K562 (cell line): ENCODE measurements around the gene GCN1. TPM values are rescaled to one million over a fixed set of nuclear protein-coding genes. Genes with fewer than 3 reads are reported as not detected.
A peak's percentile ranks its signal among the peaks of the same experiment; 100 is the strongest.

ENCODE experiments used
- ASH1L ChIP-seq: fragments of 450-650 bp; IDR thresholded peaks from 2 replicates; pipeline ENCODE4 v1.6.1; 2018; ENCODE audit warnings: borderline replicate concordance, mild to moderate bottlenecking, low read depth; ENCODE audit not compliant: partially characterized antibody
- ETV1 ChIP-seq: fragments of 450-650 bp; conservative IDR thresholded peaks from 2 replicates; pipeline ENCODE4 v1.6.1; 2016; ENCODE audit warnings: missing genetic modification characterization, control low read depth, low read depth, missing compliant biosample characterization
- FOXA1 ChIP-seq: fragments of 450-650 bp; IDR thresholded peaks from 2 replicates; pipeline ENCODE4 v1.6.1; 2016; ENCODE audit warnings: mild to moderate bottlenecking, borderline replicate concordance
- HDGF ChIP-seq: fragments of 450-650 bp; IDR thresholded peaks from 2 replicates; pipeline ENCODE4 v1.6.1; 2016
- HLTF ChIP-seq: fragments of 450-650 bp; IDR thresholded peaks from 2 replicates; pipeline ENCODE4 v1.6.1; 2016
- KDM1A ChIP-seq, 2 experiments: fragments of 450-650 bp; IDR thresholded peaks; 2 replicates each; pipeline ENCODE4 v1.6.1; 2016; ENCODE audit warnings: mild to moderate bottlenecking in 2 of 2
- TRIM24 ChIP-seq, 2 experiments: fragments of 450-650 bp; IDR thresholded peaks; 2 replicates each; pipeline ENCODE4 v1.6.1; 2016
- ZNF12 ChIP-seq: sonication (generic); formaldehyde crosslinking; IDR thresholded peaks from 2 replicates; pipeline ENCODE4 v1.4.0; 2020; ENCODE audit warnings: mild to moderate bottlenecking, missing genetic modification reagents
- ZNF764 ChIP-seq: fragments of 250-450 bp; sonication (Bioruptor Pico); IDR thresholded peaks from 2 replicates; pipeline ENCODE4 v1.4.0; 2020; ENCODE audit warnings: low read depth, mild to moderate bottlenecking, moderate library complexity
- polyA plus RNA-seq, 8 experiments: library from polyadenylated mRNA; depleted of rRNA in 4 of 8; stranded (reverse) in 5 of 8; unstranded in 3 of 8; fragments of >200 nt; fragmentation: Nextera tagmentation in 2 of 8; fragmentation: Illumina TruSeq in 1 of 8; extraction: Ambion mirVana in 2 of 8; extraction: Trizol in 1 of 8; gene quantifications; 2 replicates each; pipeline versions ENCODE4 v1.2.1 to v1.2.3, GENCODE V29; 2011 to 2014; ENCODE audit warnings: inconsistent platforms in 1 of 8, missing spikeins in 1 of 8
- total RNA-seq, 7 experiments: library from RNA; depleted of rRNA in 6 of 7; stranded (reverse); fragments of >200 nt in 6 of 7; fragmentation: Illumina TruSeq in 2 of 7; extraction: Trizol in 2 of 7; gene quantifications; 2 replicates each; pipeline versions ENCODE4 v1.2.1 to v1.2.3, GENCODE V29; 2011 to 2021; ENCODE audit warnings: low replicate concordance in 1 of 7
- TF ChIP-seq, protein P1 (sequence below): fragments of 450-650 bp; IDR thresholded peaks from 2 replicates; pipeline ENCODE4 v1.6.1; 2016; ENCODE audit warnings: low read depth
- TF ChIP-seq, protein P2 (sequence below), 2 experiments: fragments of 450-650 bp; IDR thresholded peaks; 2 replicates each; pipeline ENCODE4 v1.6.1; 2018; ENCODE audit warnings: mild to moderate bottlenecking in 2 of 2, low read depth in 1 of 2; ENCODE audit not compliant: partially characterized antibody in 2 of 2
- TF ChIP-seq, protein P3 (sequence below): fragments of 150-350 bp; conservative IDR thresholded peaks from 2 replicates; pipeline ENCODE4 v1.6.1; 2014; ENCODE audit warnings: low read length

The GCN1 gene
- total and polyA plus RNA-seq, 9 of the 15 experiments (the other 6 are each of a cell fraction or from before 2014, with no cell fraction given): 11.9 to 190 (median 51.7) TPM

DNA sequence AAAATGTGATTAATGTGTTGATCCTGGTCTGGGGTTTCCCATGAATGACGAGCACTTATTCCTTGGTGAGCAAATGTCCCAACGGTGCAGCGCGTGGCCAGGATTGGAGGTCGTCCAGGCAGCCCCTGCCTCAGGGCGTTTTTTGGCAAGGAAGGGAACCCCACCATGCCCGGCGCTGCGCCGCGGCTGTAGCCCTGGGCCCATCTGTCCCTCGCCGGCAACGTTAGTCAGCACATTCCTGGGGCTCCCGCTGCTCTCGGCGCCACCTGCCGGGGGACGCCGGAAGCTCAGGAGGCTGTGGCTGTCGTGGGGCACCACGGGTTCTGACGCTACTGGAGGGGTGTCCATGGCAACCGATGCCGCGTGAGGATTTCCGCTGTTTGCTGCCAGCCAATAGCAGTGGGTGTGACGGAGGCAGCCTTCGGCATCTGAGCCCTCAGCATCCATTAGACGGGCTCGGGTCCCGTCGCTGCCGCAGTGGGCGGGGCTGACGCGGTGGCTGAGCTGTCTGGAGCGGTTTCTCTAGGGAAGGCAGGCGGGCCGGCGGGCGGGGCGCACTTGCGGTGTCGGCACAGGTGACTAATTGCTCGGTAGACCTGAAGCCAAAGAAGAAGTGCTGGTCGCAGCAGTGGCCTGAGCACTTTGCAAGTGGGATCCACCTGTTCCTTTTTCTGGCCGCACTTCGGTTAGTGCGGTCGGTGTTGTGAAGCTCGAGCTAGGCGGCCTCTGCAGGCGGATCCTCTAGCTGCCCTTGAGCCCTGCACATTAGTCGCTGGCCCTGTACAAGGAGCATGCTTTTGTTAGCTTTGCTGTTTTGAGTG, 107.5 kb downstream of the GCN1 start (continued):
- TF ChIP-seq, protein P1, sequence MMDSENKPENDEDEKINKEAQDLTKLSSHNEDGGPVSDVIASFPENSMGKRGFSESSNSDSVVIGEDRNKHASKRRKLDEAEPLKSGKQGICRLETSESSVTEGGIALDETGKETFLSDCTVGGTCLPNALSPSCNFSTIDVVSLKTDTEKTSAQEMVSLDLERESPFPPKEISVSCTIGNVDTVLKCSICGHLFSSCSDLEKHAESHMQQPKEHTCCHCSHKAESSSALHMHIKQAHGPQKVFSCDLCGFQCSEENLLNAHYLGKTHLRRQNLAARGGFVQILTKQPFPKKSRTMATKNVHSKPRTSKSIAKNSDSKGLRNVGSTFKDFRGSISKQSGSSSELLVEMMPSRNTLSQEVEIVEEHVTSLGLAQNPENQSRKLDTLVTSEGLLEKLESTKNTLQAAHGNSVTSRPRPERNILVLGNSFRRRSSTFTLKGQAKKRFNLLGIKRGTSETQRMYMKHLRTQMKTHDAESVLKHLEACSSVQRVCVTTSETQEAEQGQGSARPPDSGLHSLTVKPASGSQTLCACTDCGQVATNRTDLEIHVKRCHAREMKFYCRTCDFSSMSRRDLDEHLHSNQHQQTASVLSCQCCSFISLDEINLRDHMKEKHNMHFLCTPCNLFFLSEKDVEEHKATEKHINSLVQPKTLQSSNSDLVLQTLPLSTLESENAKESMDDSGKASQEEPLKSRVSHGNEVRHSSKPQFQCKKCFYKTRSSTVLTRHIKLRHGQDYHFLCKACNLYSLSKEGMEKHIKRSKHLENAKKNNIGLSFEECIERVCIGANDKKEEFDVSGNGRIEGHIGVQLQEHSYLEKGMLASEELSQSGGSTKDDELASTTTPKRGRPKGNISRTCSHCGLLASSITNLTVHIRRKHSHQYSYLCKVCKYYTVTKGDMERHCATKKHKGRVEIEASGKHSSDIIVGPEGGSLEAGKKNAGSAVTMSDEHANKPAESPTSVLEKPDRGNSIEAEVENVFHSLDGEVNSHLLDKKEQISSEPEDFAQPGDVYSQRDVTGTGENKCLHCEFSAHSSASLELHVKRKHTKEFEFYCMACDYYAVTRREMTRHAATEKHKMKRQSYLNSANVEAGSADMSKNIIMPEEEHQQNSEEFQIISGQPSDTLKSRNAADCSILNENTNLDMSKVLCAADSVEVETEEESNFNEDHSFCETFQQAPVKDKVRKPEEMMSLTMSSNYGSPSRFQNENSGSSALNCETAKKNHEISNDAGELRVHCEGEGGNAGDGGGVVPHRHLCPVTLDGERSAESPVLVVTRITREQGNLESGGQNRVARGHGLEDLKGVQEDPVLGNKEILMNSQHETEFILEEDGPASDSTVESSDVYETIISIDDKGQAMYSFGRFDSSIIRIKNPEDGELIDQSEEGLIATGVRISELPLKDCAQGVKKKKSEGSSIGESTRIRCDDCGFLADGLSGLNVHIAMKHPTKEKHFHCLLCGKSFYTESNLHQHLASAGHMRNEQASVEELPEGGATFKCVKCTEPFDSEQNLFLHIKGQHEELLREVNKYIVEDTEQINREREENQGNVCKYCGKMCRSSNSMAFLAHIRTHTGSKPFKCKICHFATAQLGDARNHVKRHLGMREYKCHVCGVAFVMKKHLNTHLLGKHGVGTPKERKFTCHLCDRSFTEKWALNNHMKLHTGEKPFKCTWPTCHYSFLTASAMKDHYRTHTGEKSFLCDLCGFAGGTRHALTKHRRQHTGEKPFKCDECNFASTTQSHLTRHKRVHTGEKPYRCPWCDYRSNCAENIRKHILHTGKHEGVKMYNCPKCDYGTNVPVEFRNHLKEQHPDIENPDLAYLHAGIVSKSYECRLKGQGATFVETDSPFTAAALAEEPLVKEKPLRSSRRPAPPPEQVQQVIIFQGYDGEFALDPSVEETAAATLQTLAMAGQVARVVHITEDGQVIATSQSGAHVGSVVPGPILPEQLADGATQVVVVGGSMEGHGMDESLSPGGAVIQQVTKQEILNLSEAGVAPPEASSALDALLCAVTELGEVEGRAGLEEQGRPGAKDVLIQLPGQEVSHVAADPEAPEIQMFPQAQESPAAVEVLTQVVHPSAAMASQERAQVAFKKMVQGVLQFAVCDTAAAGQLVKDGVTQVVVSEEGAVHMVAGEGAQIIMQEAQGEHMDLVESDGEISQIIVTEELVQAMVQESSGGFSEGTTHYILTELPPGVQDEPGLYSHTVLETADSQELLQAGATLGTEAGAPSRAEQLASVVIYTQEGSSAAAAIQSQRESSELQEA: no peak; the same call in 1 of the 2 replicates
- TF ChIP-seq HDGF (no peak), ETV1 (no peak), KDM1A (IDR thresholded peaks at IDR 0.05) (peak; percentile 87 to 95), ZNF764 (CRISPR knock-in tag) (no peak), ASH1L (no peak), FOXA1 (no peak), ZNF12 (CRISPR knock-in tag) (0 out of 2 replicates have a peak, but pooled peaks have one; percentile 45), TRIM24 (IDR thresholded peaks at IDR 0.05) (peak in 1 of 2 experiments; percentile 19; a peak in 1 of 4 replicates), HLTF (peak; percentile 49; the same call in 1 of the 2 replicates)
- TF ChIP-seq, protein P2, sequence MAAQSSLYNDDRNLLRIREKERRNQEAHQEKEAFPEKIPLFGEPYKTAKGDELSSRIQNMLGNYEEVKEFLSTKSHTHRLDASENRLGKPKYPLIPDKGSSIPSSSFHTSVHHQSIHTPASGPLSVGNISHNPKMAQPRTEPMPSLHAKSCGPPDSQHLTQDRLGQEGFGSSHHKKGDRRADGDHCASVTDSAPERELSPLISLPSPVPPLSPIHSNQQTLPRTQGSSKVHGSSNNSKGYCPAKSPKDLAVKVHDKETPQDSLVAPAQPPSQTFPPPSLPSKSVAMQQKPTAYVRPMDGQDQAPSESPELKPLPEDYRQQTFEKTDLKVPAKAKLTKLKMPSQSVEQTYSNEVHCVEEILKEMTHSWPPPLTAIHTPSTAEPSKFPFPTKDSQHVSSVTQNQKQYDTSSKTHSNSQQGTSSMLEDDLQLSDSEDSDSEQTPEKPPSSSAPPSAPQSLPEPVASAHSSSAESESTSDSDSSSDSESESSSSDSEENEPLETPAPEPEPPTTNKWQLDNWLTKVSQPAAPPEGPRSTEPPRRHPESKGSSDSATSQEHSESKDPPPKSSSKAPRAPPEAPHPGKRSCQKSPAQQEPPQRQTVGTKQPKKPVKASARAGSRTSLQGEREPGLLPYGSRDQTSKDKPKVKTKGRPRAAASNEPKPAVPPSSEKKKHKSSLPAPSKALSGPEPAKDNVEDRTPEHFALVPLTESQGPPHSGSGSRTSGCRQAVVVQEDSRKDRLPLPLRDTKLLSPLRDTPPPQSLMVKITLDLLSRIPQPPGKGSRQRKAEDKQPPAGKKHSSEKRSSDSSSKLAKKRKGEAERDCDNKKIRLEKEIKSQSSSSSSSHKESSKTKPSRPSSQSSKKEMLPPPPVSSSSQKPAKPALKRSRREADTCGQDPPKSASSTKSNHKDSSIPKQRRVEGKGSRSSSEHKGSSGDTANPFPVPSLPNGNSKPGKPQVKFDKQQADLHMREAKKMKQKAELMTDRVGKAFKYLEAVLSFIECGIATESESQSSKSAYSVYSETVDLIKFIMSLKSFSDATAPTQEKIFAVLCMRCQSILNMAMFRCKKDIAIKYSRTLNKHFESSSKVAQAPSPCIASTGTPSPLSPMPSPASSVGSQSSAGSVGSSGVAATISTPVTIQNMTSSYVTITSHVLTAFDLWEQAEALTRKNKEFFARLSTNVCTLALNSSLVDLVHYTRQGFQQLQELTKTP (IDR thresholded peaks at IDR 0.05; ENCODE audit: low read depth in 1 of 2, partially characterized antibody in 2 of 2): no peak
- TF ChIP-seq, protein P3, sequence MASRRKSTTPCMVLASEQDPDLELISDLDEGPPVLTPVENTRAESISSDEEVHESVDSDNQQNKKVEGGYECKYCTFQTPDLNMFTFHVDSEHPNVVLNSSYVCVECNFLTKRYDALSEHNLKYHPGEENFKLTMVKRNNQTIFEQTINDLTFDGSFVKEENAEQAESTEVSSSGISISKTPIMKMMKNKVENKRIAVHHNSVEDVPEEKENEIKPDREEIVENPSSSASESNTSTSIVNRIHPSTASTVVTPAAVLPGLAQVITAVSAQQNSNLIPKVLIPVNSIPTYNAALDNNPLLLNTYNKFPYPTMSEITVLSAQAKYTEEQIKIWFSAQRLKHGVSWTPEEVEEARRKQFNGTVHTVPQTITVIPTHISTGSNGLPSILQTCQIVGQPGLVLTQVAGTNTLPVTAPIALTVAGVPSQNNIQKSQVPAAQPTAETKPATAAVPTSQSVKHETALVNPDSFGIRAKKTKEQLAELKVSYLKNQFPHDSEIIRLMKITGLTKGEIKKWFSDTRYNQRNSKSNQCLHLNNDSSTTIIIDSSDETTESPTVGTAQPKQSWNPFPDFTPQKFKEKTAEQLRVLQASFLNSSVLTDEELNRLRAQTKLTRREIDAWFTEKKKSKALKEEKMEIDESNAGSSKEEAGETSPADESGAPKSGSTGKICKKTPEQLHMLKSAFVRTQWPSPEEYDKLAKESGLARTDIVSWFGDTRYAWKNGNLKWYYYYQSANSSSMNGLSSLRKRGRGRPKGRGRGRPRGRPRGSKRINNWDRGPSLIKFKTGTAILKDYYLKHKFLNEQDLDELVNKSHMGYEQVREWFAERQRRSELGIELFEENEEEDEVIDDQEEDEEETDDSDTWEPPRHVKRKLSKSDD: no peak
